Nephron (organoid): ENCODE results near the gene MAP4K3.

ENCODE experiments used
- H3K27ac Mint-ChIP-seq, 3 experiments: 2 replicates each; pipeline ENCODE4 v1.8.0; 2020; ENCODE audit warnings: mixed read lengths in 3 of 3, mild to moderate bottlenecking in 2 of 3, moderate library complexity in 1 of 3
- H3K27me3 Mint-ChIP-seq: 2 replicates; pipeline ENCODE4 v1.8.0; 2021; ENCODE audit warnings: low read depth, mild to moderate bottlenecking, moderate library complexity, mixed read lengths
- H3K36me3 Mint-ChIP-seq: 2 replicates; pipeline ENCODE4 v1.8.0; 2020; ENCODE audit warnings: low read depth, mixed read lengths
- H3K4me1 Mint-ChIP-seq: 2 replicates; pipeline ENCODE4 v1.8.0; 2020; ENCODE audit warnings: mixed read lengths
- H3K4me3 Mint-ChIP-seq, 3 experiments: 2 replicates each; pipeline ENCODE4 v1.8.0; 2020; ENCODE audit warnings: mild to moderate bottlenecking in 3 of 3, mixed read lengths in 3 of 3, moderate library complexity in 2 of 3
- H3K9me3 Mint-ChIP-seq: 2 replicates; pipeline ENCODE4 v1.8.0; 2020; ENCODE audit warnings: mixed read lengths
- CTCF ChIP-seq, 3 experiments: fragments of 200-600 bp; sonication (generic); IDR thresholded peaks; one replicate each; pipeline ENCODE4 v1.5.0; 2021; ENCODE audit warnings: antibody characterized with exemption in 3 of 3; ENCODE audit not compliant: unreplicated experiment in 3 of 3

MAP4K3 gene

DNA sequence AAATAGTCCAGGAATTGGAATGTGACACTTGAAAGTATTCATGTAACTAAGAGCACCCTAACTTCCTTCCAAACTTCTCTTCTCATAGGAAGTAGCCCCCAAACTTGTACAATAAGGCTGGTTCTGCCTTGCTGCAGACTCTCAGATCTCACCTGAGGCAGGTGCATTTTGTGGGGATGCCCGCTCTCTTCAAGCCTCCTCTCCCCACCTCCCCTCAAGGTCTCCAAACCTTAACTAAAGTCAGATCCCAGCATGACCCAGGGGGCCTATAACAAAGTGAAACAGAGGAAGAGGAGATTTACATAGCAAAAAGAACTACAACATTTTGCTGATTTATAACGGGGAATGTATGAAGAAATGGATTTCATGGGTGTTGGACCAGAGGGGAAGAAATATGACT is 216.9 kb downstream of the MAP4K3 start:
- no peak overlapping the region for H3K4me3 Mint-ChIP-seq
- H3K4me1 Mint-ChIP-seq = no peaks in the 10 kb centered on the region
- no peak overlapping the region for H3K27ac Mint-ChIP-seq
- H3K27me3 Mint-ChIP-seq = no peaks in the 10 kb centered on the region
- H3K36me3 Mint-ChIP-seq = no peaks in the 10 kb centered on the region
- no peak for TF ChIP-seq CTCF (IDR thresholded peaks at IDR 0.05; ENCODE audit: unreplicated experiment in 3 of 3)
- no peaks in the 10 kb centered on the region for H3K9me3 Mint-ChIP-seq

GRCh38 chr2:39218391-39218790 is 218.7 kb downstream of the MAP4K3 start:
- Mint-ChIP-seq H3K27me3 (no peaks in the 10 kb centered on the region), H3K36me3 (no peaks in the 10 kb centered on the region), H3K4me1 (no peaks in the 10 kb centered on the region)

DNA sequence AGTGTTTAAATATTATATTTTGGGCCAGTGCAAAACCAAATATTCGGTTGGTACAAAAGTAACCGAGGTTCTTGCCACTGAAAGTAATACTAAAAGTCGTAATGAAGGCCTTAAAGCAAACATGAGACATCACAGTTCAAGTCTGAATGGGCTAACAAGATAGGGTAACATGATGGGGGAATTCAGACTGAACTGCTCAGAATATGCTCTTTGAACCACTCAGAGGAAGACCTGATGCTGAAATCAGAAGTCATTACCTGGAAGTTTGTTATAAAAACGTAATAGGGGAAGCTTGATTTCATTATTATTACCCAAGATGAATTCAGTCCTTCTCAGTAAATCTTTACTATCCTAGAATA is 219.9 kb downstream of the MAP4K3 start:
- no peak overlapping the region for H3K4me3 Mint-ChIP-seq
- no peak overlapping the region for H3K27ac Mint-ChIP-seq
- H3K4me1 Mint-ChIP-seq = no peaks in the 10 kb centered on the region
- no peaks in the 10 kb centered on the region for H3K36me3 Mint-ChIP-seq
- H3K9me3 Mint-ChIP-seq = no peaks in the 10 kb centered on the region
- H3K27me3 Mint-ChIP-seq = no peaks in the 10 kb centered on the region
- no peak for TF ChIP-seq CTCF (IDR thresholded peaks at IDR 0.05; ENCODE audit: unreplicated experiment in 3 of 3)

More at GRCh38 chr2:39218391-39218790, 218.7 kb downstream of the MAP4K3 start:
- Mint-ChIP-seq H3K9me3 (no peaks in the 10 kb centered on the region), H3K27ac (no peak overlapping the region), H3K4me3 (no peak overlapping the region)
- no peak for TF ChIP-seq CTCF (IDR thresholded peaks at IDR 0.05; ENCODE audit: unreplicated experiment in 3 of 3)

DNA sequence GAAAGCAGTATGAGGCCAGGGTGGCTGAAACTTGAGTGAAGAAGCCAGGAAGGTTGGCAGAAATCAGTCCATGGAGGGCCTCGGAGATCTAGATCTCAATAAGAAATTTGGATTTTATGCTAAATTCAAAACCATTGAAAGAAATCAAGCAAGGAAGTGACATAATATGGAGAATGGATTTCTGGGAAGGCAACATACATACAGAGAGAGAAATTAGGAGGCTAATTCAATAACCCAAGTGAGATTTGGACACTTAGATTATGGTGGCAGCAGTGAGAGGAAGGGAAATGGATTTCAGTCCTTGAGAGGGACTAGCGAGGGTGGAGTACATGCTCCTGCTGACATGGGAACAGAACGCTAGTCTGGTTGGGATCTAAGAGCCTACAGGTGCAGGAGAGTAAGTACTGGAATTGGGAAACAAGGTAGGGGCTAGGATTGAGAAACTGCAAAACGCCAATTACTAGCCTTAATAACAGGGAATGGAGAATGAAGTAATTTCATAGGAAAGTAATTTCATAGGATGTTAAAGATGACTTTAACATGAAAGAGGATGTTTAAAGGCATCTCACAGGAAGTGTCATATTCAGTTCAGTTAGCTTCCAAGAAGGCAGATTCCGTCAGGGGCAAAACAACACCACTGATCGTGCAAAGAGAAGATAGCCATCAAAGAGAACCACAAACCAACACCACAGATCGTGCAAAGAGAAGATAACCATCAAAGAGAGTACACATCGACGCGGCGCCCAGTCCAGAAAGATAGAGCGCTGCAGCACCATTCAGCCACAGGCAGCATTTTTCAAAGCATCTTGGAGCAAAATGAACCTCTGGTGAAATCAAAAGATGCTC is 220.5 kb downstream of the MAP4K3 start:
- H3K9me3 Mint-ChIP-seq = no peaks in the 10 kb centered on the region
- no peaks in the 10 kb centered on the region for H3K36me3 Mint-ChIP-seq
- H3K4me1 Mint-ChIP-seq = no peaks in the 10 kb centered on the region
- no peak overlapping the region for H3K4me3 Mint-ChIP-seq
- H3K27me3 Mint-ChIP-seq = no peaks in the 10 kb centered on the region
- TF ChIP-seq CTCF (IDR thresholded peaks at IDR 0.05; ENCODE audit: unreplicated experiment in 3 of 3) = no peak
- no peak overlapping the region for H3K27ac Mint-ChIP-seq

GRCh38 chr2:39215545-39215944 is 221.5 kb downstream of the MAP4K3 start:
- H3K27ac Mint-ChIP-seq = no peak overlapping the region
- H3K9me3 Mint-ChIP-seq = no peaks in the 10 kb centered on the region
- no peaks in the 10 kb centered on the region for H3K4me1 Mint-ChIP-seq
- TF ChIP-seq CTCF (IDR thresholded peaks at IDR 0.05; ENCODE audit: unreplicated experiment in 3 of 3) = no peak
- no peaks in the 10 kb centered on the region for H3K27me3 Mint-ChIP-seq
- H3K36me3 Mint-ChIP-seq = no peaks in the 10 kb centered on the region
- no peak overlapping the region for H3K4me3 Mint-ChIP-seq

- Mint-ChIP-seq H3K27ac (no peak overlapping the region), H3K36me3 (no peaks in the 10 kb centered on the region), H3K27me3 (no peaks in the 10 kb centered on the region), H3K4me3 (no peak overlapping the region), H3K9me3 (no peaks in the 10 kb centered on the region), H3K4me1 (no peaks in the 10 kb centered on the region)
- TF ChIP-seq CTCF (IDR thresholded peaks at IDR 0.05; ENCODE audit: unreplicated experiment in 3 of 3) = no peak
Observed at GRCh38 chr2:39213015-39213414, 224.1 kb downstream of the MAP4K3 start.
